Right atrium auricular region (tissue), 2 donors: ENCODE data around the gene PLK2. TPM values are rescaled to one million over a fixed set of nuclear protein-coding genes. Genes with fewer than 3 reads are reported as not detected.

Experiments
- DNase-seq: peaks from one replicate; pipeline ENCODE4 v3.0.0-alpha.2; 2019; ENCODE audit warnings: low spot score
- H3K27ac ChIP-seq, 2 donors: fragments of 200-600 bp; sonication (generic); 1 replicate in 1 of 2; 2 replicates in 1 of 2; pipeline ENCODE4 v1.5.1; 2016 to 2019
- H3K27me3 ChIP-seq, 2 donors: fragments of 200-600 bp; sonication (generic); one replicate each; pipeline versions ENCODE4 v1.5.1 to v1.6.0; 2017 to 2019
- H3K36me3 ChIP-seq: fragments of 200-600 bp; sonication (generic); one replicate; pipeline ENCODE4 v1.5.1; 2016
- H3K4me1 ChIP-seq, 2 donors: fragments of 200-600 bp; sonication (generic); one replicate each; pipeline versions ENCODE4 v1.5.1 to v1.6.0; 2017 to 2019
- H3K4me3 ChIP-seq, 2 donors: fragments of 200-600 bp; sonication (generic); 1 replicate in 1 of 2; 2 replicates in 1 of 2; pipeline ENCODE4 v1.5.1; 2017 to 2019; ENCODE audit warnings: mild to moderate bottlenecking in 1 of 2, moderate library complexity in 1 of 2
- H3K9me3 ChIP-seq, 2 donors: fragments of 200-600 bp; sonication (generic); one replicate each; pipeline ENCODE4 v1.5.1; 2019
- CTCF ChIP-seq, 2 donors: fragments of 200-600 bp; sonication (generic); IDR thresholded peaks; one replicate each; pipeline ENCODE4 v1.5.1; 2019; ENCODE audit warnings: antibody characterized with exemption in 2 of 2
- total RNA-seq, 2 donors: library from RNA; depleted of rRNA; stranded (reverse); fragments of >200 nt; gene quantifications; one replicate each; pipeline ENCODE4 v1.1.0, GENCODE V29; 2016

PLK2 gene
- total RNA-seq, 2 donors from 2014 or later = 63.3 to 138 TPM

- Histone ChIP-seq H3K27ac (no peak overlapping the region), H3K36me3 (no peaks in the 10 kb centered on the region), H3K9me3 (no peaks in the 10 kb centered on the region), H3K27me3 (no peaks in the 10 kb centered on the region), H3K4me1 (no peaks in the 10 kb centered on the region), H3K4me3 (no peak overlapping the region)
- DNase-seq = no peak
- no peak for TF ChIP-seq CTCF (IDR thresholded peaks at IDR 0.05)
Measured at GRCh38 chr5:58446024-58446423, 13.9 kb downstream of the PLK2 start.

GRCh38 chr5:58444805-58445204, 15.1 kb downstream of the PLK2 start:
- no peaks in the 10 kb centered on the region for H3K27me3 ChIP-seq
- DNase-seq = no peak
- H3K4me3 ChIP-seq = no peak overlapping the region
- no peaks in the 10 kb centered on the region for H3K9me3 ChIP-seq
- H3K4me1 ChIP-seq = no peaks in the 10 kb centered on the region
- no peak overlapping the region for H3K27ac ChIP-seq
- no peak for TF ChIP-seq CTCF (IDR thresholded peaks at IDR 0.05)
- no peaks in the 10 kb centered on the region for H3K36me3 ChIP-seq

DNA sequence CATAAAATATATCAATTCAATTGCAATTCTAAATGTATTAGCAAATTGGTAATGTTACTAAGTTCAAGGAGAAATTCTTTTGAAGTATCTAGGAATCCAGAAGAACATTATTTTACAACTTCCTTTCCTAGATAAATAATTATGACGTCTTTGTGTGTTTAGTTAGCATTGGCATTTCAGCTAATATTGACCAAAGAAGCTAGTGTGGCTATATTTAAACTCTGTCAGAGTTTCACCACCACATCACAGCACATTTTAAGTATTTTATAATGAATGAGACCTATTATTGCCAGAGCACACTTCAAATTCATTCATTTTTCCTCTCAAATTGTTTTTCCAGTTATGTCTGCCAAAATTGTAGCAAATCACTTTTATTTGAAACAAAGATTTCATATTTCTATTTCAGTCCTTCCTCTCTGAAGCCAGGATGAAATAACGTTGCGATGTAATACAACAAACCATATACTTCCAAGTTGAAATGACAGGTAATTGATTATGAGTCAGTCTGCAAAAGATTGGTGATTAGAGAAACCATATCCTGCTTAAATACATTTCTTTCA, 18.9 kb downstream of the PLK2 start:
- H3K27me3 ChIP-seq = no peaks in the 10 kb centered on the region
- no peak for DNase-seq
- no peaks in the 10 kb centered on the region for H3K9me3 ChIP-seq
- H3K4me3 ChIP-seq = no peak overlapping the region
- TF ChIP-seq CTCF (IDR thresholded peaks at IDR 0.05) = no peak
- H3K36me3 ChIP-seq = no peaks in the 10 kb centered on the region
- no peak overlapping the region for H3K27ac ChIP-seq
- H3K4me1 ChIP-seq = no peaks in the 10 kb centered on the region

DNA sequence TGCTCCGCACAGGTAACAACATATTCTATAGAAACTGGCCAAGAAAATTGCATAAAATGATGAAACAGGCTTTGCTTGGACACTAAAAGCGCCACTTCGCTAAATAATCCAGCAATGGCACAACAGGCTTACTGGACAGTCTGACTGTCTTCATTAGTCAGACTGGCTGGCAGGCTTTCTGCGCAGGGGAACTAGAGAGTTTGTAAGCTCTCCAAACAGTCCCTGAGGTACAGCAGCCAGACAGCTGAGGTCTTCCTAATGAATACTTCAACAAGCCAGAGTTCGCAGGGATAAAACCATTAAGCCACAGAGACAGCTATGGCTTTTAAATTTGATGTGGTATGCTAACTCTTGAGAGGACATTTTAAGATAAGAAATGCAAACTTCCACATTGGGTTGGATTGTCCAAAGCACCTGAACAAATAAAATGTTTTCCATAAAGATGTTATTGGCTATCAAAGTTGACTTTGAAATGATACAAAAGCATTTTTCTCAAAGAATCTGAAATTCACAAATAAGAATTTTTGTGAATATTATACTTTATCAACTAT, 20.7 kb downstream of the PLK2 start:
- Histone ChIP-seq H3K4me1 (no peaks in the 10 kb centered on the region), H3K27ac (no peak overlapping the region), H3K4me3 (no peak overlapping the region), H3K9me3 (no peaks in the 10 kb centered on the region), H3K36me3 (no peaks in the 10 kb centered on the region), H3K27me3 (no peaks in the 10 kb centered on the region)
- no peak for TF ChIP-seq CTCF (IDR thresholded peaks at IDR 0.05)
- DNase-seq = no peak

- no peaks in the 10 kb centered on the region for H3K4me1 ChIP-seq
- DNase-seq = no peak
- no peaks in the 10 kb centered on the region for H3K27me3 ChIP-seq
- H3K4me3 ChIP-seq = no peak overlapping the region
- no peaks in the 10 kb centered on the region for H3K36me3 ChIP-seq
- no peak for TF ChIP-seq CTCF (IDR thresholded peaks at IDR 0.05)
- no peak overlapping the region for H3K27ac ChIP-seq
- no peaks in the 10 kb centered on the region for H3K9me3 ChIP-seq
Measured at GRCh38 chr5:58437661-58438060, 22.2 kb downstream of the PLK2 start.

GRCh38 chr5:58431832-58432231, 28.1 kb downstream of the PLK2 start:
- Histone ChIP-seq H3K36me3 (no peaks in the 10 kb centered on the region), H3K27me3 (no peaks in the 10 kb centered on the region), H3K9me3 (no peaks in the 10 kb centered on the region), H3K4me3 (no peak overlapping the region), H3K27ac (no peak overlapping the region), H3K4me1 (no peaks in the 10 kb centered on the region)
- TF ChIP-seq CTCF (IDR thresholded peaks at IDR 0.05) = no peak
- DNase-seq = no peak
